ENCODE results near the gene DHX8. TPM values are rescaled to one million over a fixed set of nuclear protein-coding genes. Genes with fewer than 3 reads are reported as not detected.

DHX8 gene
- total RNA-seq, 1 experiment from 2014 or later: 66.8 TPM

Other genes starting within 250 kb of the DHX8 start
- 4,208 and 4,542 TPM in 2 replicates for gene RNU2-1, start 250.0 kb upstream of the DHX8 start, total RNA-seq (2022)
- gene ARL4D, start 85.0 kb upstream of the DHX8 start, total RNA-seq (2022): 16.0 and 19.9 TPM in 2 replicates
- 37.8 and 48.5 TPM in 2 replicates for gene ETV4, start 62.4 kb downstream of the DHX8 start, total RNA-seq (2022)
- gene MEOX1, start 177.9 kb downstream of the DHX8 start, total RNA-seq (2022): 0.72 and 1.7 TPM in 2 replicates